Muscle of leg (tissue), 11 donors: ENCODE measurements around the gene DPM2. TPM values are rescaled to one million over a fixed set of nuclear protein-coding genes. Genes with fewer than 3 reads are reported as not detected.

ENCODE experiments used
- DNase-seq: peaks from one replicate; pipeline ENCODE4 v3.0.0; 2013
- H3K27ac ChIP-seq: one replicate; pipeline ENCODE4 v1.5.1; 2013; ENCODE audit warnings: mild to moderate bottlenecking, low read length, control low read depth
- H3K27me3 ChIP-seq: one replicate; pipeline ENCODE4 v1.6.1; 2013; ENCODE audit warnings: low read length; ENCODE audit not compliant: control insufficient read depth, insufficient read depth
- H3K36me3 ChIP-seq: one replicate; pipeline ENCODE4 v1.6.1; 2013; ENCODE audit warnings: low read length; ENCODE audit not compliant: control insufficient read depth, insufficient read depth
- H3K4me1 ChIP-seq: one replicate; pipeline ENCODE4 v1.6.1; 2013; ENCODE audit warnings: low read length; ENCODE audit not compliant: control insufficient read depth, insufficient read depth
- H3K4me3 ChIP-seq: one replicate; pipeline ENCODE4 v1.5.1; 2013; ENCODE audit warnings: low read length, control low read depth
- H3K9me3 ChIP-seq: replicated peaks from 2 replicates; pipeline ENCODE4 v1.6.1; 2013; ENCODE audit warnings: low read depth, low read length; ENCODE audit not compliant: control insufficient read depth
- WGBS: methylation state at CpG from one replicate; pipeline ENCODE4 v1.1.5; 2013; ENCODE audit warnings: missing lambda C conversion rate; ENCODE audit not compliant: insufficient coverage; 5-methylcytosine and 5-hydroxymethylcytosine counted together
- polyA plus RNA-seq, 8 donors: library from polyadenylated mRNA; unstranded; fragments of 120-200 nt; gene quantifications; one replicate each; pipeline versions ENCODE4 v1.2.1 to v1.2.3, GENCODE V29; 2013; ENCODE audit warnings: inconsistent platforms in 1 of 8, low replicate concordance in 1 of 8; ENCODE audit not compliant: insufficient read length in 8 of 8, insufficient read depth in 1 of 8
- total RNA-seq: library from RNA; stranded (reverse); fragments of 120-200 nt; gene quantifications from one replicate; pipeline ENCODE4 v1.2.4, GENCODE V29; 2013

The DPM2 gene
- total and polyA plus RNA-seq, 9 donors, result 16.7 to 26.8 (median 23.5) TPM

- H3K4me3 ChIP-seq, result no peak overlapping the region
- DNase-seq, result no peak
Measured at GRCh38 chr9:127910613-127911205, 26.9 kb downstream of the DPM2 start.

GRCh38 chr9:127909839-127910273 is 27.8 kb downstream of the DPM2 start:
- DNase-seq, result no peak
- H3K4me3 ChIP-seq, result no peak overlapping the region
- 81% methylated on average over 16 of the region's 17 CpGs for WGBS
- H3K36me3 ChIP-seq, result peaks cover 51% of the 10 kb centered on the region
- H3K27ac ChIP-seq, result no peak overlapping the region
- H3K9me3 ChIP-seq, result no peaks in the 10 kb centered on the region
- H3K4me1 ChIP-seq, result peaks cover 29% of the 10 kb centered on the region
- H3K27me3 ChIP-seq, result no peaks in the 10 kb centered on the region

More at GRCh38 chr9:127910613-127911205, 26.9 kb downstream of the DPM2 start:
- 78% methylated on average over 4 of the region's 6 CpGs for WGBS
- Histone ChIP-seq H3K27ac (no peak overlapping the region), H3K36me3 (peaks cover 53% of the 10 kb centered on the region), H3K4me1 (peaks cover 27% of the 10 kb centered on the region), H3K9me3 (no peaks in the 10 kb centered on the region), H3K27me3 (no peaks in the 10 kb centered on the region)

- DNase-seq, result no peak
- 95% methylated on average over 7 of the region's 10 CpGs for WGBS
- Histone ChIP-seq H3K9me3 (no peaks in the 10 kb centered on the region), H3K27ac (no peak overlapping the region), H3K4me1 (peaks cover 42% of the 10 kb centered on the region), H3K27me3 (no peaks in the 10 kb centered on the region), H3K4me3 (no peak overlapping the region), H3K36me3 (peaks cover 45% of the 10 kb centered on the region)
Measured at GRCh38 chr9:127908660-127908926, 29.1 kb downstream of the DPM2 start.

GRCh38 chr9:127907867-127908659 is 29.6 kb downstream of the DPM2 start:
- Histone ChIP-seq H3K4me3 (no peak overlapping the region), H3K9me3 (no peaks in the 10 kb centered on the region), H3K27me3 (no peaks in the 10 kb centered on the region), H3K27ac (no peak overlapping the region), H3K4me1 (peaks cover 47% of the 10 kb centered on the region), H3K36me3 (peaks cover 44% of the 10 kb centered on the region)
- no peak for DNase-seq
- WGBS, result 82% methylated on average over 17 of the region's 35 CpGs

GRCh38 chr9:127905788-127906191 is 31.9 kb downstream of the DPM2 start:
- H3K27ac ChIP-seq, result peak overlapping the region; percentile 32
- DNase-seq, result no peak
- H3K9me3 ChIP-seq, result no peaks in the 10 kb centered on the region
- H3K4me1 ChIP-seq, result peaks cover 47% of the 10 kb centered on the region
- 83% methylated on average over 10 of the region's 12 CpGs for WGBS
- H3K4me3 ChIP-seq, result no peak overlapping the region
- no peaks in the 10 kb centered on the region for H3K27me3 ChIP-seq
- peaks cover 22% of the 10 kb centered on the region for H3K36me3 ChIP-seq

GRCh38 chr9:127905004-127905728 is 32.5 kb downstream of the DPM2 start:
- 57% methylated on average over 2 of the region's 5 CpGs for WGBS
- Histone ChIP-seq H3K27ac (peak overlapping the region; percentile 63), H3K9me3 (no peaks in the 10 kb centered on the region), H3K4me1 (peaks cover 42% of the 10 kb centered on the region), H3K4me3 (no peak overlapping the region), H3K36me3 (peaks cover 16% of the 10 kb centered on the region), H3K27me3 (no peaks in the 10 kb centered on the region)
- no peak for DNase-seq

GRCh38 chr9:127904561-127905003 is 33.1 kb downstream of the DPM2 start:
- DNase-seq, result peak; percentile 70
- Histone ChIP-seq H3K9me3 (no peaks in the 10 kb centered on the region), H3K36me3 (peaks cover 10% of the 10 kb centered on the region), H3K4me3 (no peak overlapping the region), H3K4me1 (peaks cover 48% of the 10 kb centered on the region), H3K27ac (peak overlapping the region; percentile 63), H3K27me3 (no peaks in the 10 kb centered on the region)
- WGBS, result 20% methylated on average over 4 of the region's 12 CpGs

- Histone ChIP-seq H3K27ac (peak overlapping the region; percentile 65), H3K36me3 (peaks cover 8% of the 10 kb centered on the region), H3K4me3 (no peak overlapping the region), H3K4me1 (peaks cover 50% of the 10 kb centered on the region), H3K27me3 (no peaks in the 10 kb centered on the region), H3K9me3 (no peaks in the 10 kb centered on the region)
- WGBS, result 35% methylated on average over 12 of the region's 17 CpGs
- peak; percentile 72 for DNase-seq
Measured at GRCh38 chr9:127903557-127904475, 33.8 kb downstream of the DPM2 start.

GRCh38 chr9:127899128-127899943 is 38.3 kb downstream of the DPM2 start, which contains the start of gene ST6GALNAC6:
ST6GALNAC6 (minus strand) TSS chr9:127899603; CDS start chr9:127897981, 1,622 bp downstream.
- Histone ChIP-seq H3K4me3 (peak within 1 kb of the TSS; percentile 98), H3K27ac (peak within 1 kb of the TSS; percentile 96), H3K36me3 (peaks cover 20% of the 10 kb centered on the region), H3K9me3 (peaks cover 3% of the 10 kb centered on the region), H3K4me1 (peaks cover 48% of the 10 kb centered on the region), H3K27me3 (no peaks in the 10 kb centered on the region)
- peak; percentile 92 for DNase-seq
- under 1% methylated on average over 59 of the region's 89 CpGs for WGBS
